Measurements from ENCODE around the gene MLLT10.

Gene MLLT10

GRCh38 chr10:21500578-21500910, 33.5 kb upstream of the MLLT10 start:
- ATAC-seq: no peak
- no peak for TF ChIP-seq PPARA (CRISPR knock-in tag; IDR thresholded peaks at IDR 0.05; ENCODE audit: borderline replicate concordance)
- TF ChIP-seq ESRRG (CRISPR knock-in tag; IDR thresholded peaks at IDR 0.05): no peak
- TF ChIP-seq CSRNP3 (CRISPR knock-in tag; IDR thresholded peaks at IDR 0.05): no peak
- TF ChIP-seq ISL1 (CRISPR knock-in tag; IDR thresholded peaks at IDR 0.05): no peak
- no peak for TF ChIP-seq PATZ1 (CRISPR knock-in tag; IDR thresholded peaks at IDR 0.05; ENCODE audit: borderline replicate concordance)
- TF ChIP-seq ZNF565 (CRISPR knock-in tag; conservative IDR thresholded peaks at IDR 0.05; ENCODE audit: low read depth): no peak
- no peak for TF ChIP-seq SNAI2 (CRISPR knock-in tag; IDR thresholded peaks at IDR 0.05)
- no peak for TF ChIP-seq ZC3H10 (CRISPR knock-in tag; IDR thresholded peaks at IDR 0.05)
- TF ChIP-seq ARNTL (CRISPR knock-in tag; IDR thresholded peaks at IDR 0.05; ENCODE audit: borderline replicate concordance, low read depth): no peak
- no peak for TF ChIP-seq ZFP3 (CRISPR knock-in tag; IDR thresholded peaks at IDR 0.05)
- TF ChIP-seq BACH2 (CRISPR knock-in tag; IDR thresholded peaks at IDR 0.05; ENCODE audit: borderline replicate concordance): no peak
- TF ChIP-seq OSR1 (CRISPR knock-in tag; IDR thresholded peaks at IDR 0.05): no peak
- no peak for TF ChIP-seq TOX (CRISPR knock-in tag; IDR thresholded peaks at IDR 0.05; ENCODE audit: borderline replicate concordance)

GRCh38 chr10:21501091-21501490, 32.9 kb upstream of the MLLT10 start:
- ATAC-seq: no peak
- TF ChIP-seq ARNTL (CRISPR knock-in tag; IDR thresholded peaks at IDR 0.05; ENCODE audit: borderline replicate concordance, low read depth): no peak
- TF ChIP-seq PPARA (CRISPR knock-in tag; IDR thresholded peaks at IDR 0.05; ENCODE audit: borderline replicate concordance): no peak
- TF ChIP-seq ZNF70 (CRISPR knock-in tag; IDR thresholded peaks at IDR 0.05): no peak
- TF ChIP-seq CSDC2 (CRISPR knock-in tag; IDR thresholded peaks at IDR 0.05): no peak
- TF ChIP-seq RARB (CRISPR knock-in tag; IDR thresholded peaks at IDR 0.05): no peak
- TF ChIP-seq TCF4 (CRISPR knock-in tag; IDR thresholded peaks at IDR 0.05; ENCODE audit: borderline replicate concordance): no peak
- no peak for TF ChIP-seq POU6F1 (CRISPR knock-in tag; IDR thresholded peaks at IDR 0.05; ENCODE audit: borderline replicate concordance, low read depth)

- no peak for TF ChIP-seq CREB5 (CRISPR knock-in tag; IDR thresholded peaks at IDR 0.05; ENCODE audit: low read depth)
- no peak for TF ChIP-seq ARNTL (CRISPR knock-in tag; IDR thresholded peaks at IDR 0.05; ENCODE audit: borderline replicate concordance, low read depth)
- no peak for TF ChIP-seq CSDC2 (CRISPR knock-in tag; IDR thresholded peaks at IDR 0.05)
- TF ChIP-seq ZNF565 (CRISPR knock-in tag; conservative IDR thresholded peaks at IDR 0.05; ENCODE audit: low read depth): no peak
- no peak for TF ChIP-seq PPARA (CRISPR knock-in tag; IDR thresholded peaks at IDR 0.05; ENCODE audit: borderline replicate concordance)
- no peak for ATAC-seq
These were observed 32.2 kb upstream of the MLLT10 start for GRCh38 chr10:21501731-21502347.

- ATAC-seq: no peak
- TF ChIP-seq TOX (CRISPR knock-in tag; IDR thresholded peaks at IDR 0.05; ENCODE audit: borderline replicate concordance): no peak
- no peak for TF ChIP-seq CSDC2 (CRISPR knock-in tag; IDR thresholded peaks at IDR 0.05)
- no peak for TF ChIP-seq ZNF565 (CRISPR knock-in tag; conservative IDR thresholded peaks at IDR 0.05; ENCODE audit: low read depth)
- no peak for TF ChIP-seq POU6F1 (CRISPR knock-in tag; IDR thresholded peaks at IDR 0.05; ENCODE audit: borderline replicate concordance, low read depth)
- TF ChIP-seq PPARA (CRISPR knock-in tag; IDR thresholded peaks at IDR 0.05; ENCODE audit: borderline replicate concordance): no peak
- TF ChIP-seq TSHZ2 (CRISPR knock-in tag; IDR thresholded peaks at IDR 0.05): no peak
- no peak for TF ChIP-seq TCF4 (CRISPR knock-in tag; IDR thresholded peaks at IDR 0.05; ENCODE audit: borderline replicate concordance)
- TF ChIP-seq ISL1 (CRISPR knock-in tag; IDR thresholded peaks at IDR 0.05): no peak
- no peak for TF ChIP-seq ZC3H10 (CRISPR knock-in tag; IDR thresholded peaks at IDR 0.05)
- no peak for TF ChIP-seq ZFP3 (CRISPR knock-in tag; IDR thresholded peaks at IDR 0.05)
- no peak for TF ChIP-seq ZFP30 (CRISPR knock-in tag; IDR thresholded peaks at IDR 0.05)
- TF ChIP-seq ARNTL (CRISPR knock-in tag; IDR thresholded peaks at IDR 0.05; ENCODE audit: borderline replicate concordance, low read depth): no peak
- no peak for TF ChIP-seq GLIS3 (CRISPR knock-in tag; IDR thresholded peaks at IDR 0.05)
- no peak for TF ChIP-seq CSRNP3 (CRISPR knock-in tag; IDR thresholded peaks at IDR 0.05)
- TF ChIP-seq RARB (CRISPR knock-in tag; IDR thresholded peaks at IDR 0.05): no peak
These were observed 31.7 kb upstream of the MLLT10 start for GRCh38 chr10:21502348-21502740.
